B cell (primary cell): Measurements from ENCODE around the gene IRX4. TPM values are rescaled to one million over a fixed set of nuclear protein-coding genes. Genes with fewer than 3 reads are reported as not detected.

Source experiments
- ATAC-seq: fragments of 200-7000 bp; cut with Tn5 transposase; one replicate; pipeline ENCODE4 v1.10.0; 2021; ENCODE audit warnings: low read depth, mild to moderate bottlenecking, moderate number of reproducible peaks, moderate library complexity
- CTCF ChIA-PET: fragments of 350-600 bp; sonication (Branson Sonifier 250); formaldehyde crosslinking; loops from one replicate; lab custom pipeline; 2021; ENCODE audit warnings: antibody characterized with exemption, inconsistent platforms; lab: Charles Lee
- POLR2A ChIA-PET: fragments of 350-600 bp; sonication (Branson Sonifier 250); formaldehyde crosslinking; loops from one replicate; lab custom pipeline; 2021; ENCODE audit warnings: antibody characterized with exemption; lab: Charles Lee
- DNase-seq: peaks from one replicate; pipeline ENCODE4 v3.0.0; 2013
- H2AFZ ChIP-seq: 2 replicates; pipeline ENCODE4 v1.6.1; 2012; ENCODE audit warnings: mild to moderate bottlenecking, low read depth, low read length; ENCODE audit not compliant: insufficient read depth, poor library complexity, severe bottlenecking
- H3K27ac ChIP-seq, 2 donors: 1 replicate in 1 of 2; 2 replicates in 1 of 2; pipeline ENCODE4 v1.5.1; 2012 to 2013; ENCODE audit warnings: low read length in 2 of 2, mild to moderate bottlenecking in 2 of 2, moderate library complexity in 1 of 2
- H3K27me3 ChIP-seq, 4 experiments: fragments of 200-600 bp in 1 of 4; sonication (generic) in 1 of 4; replicated peaks in 1 of 4; 1 replicate in 2 of 4; 2 replicates in 2 of 4; pipeline versions ENCODE4 v1.6.1 to v1.7.0; 2013 to 2016; ENCODE audit warnings: low read length in 3 of 4, mild to moderate bottlenecking in 2 of 4, mixed read lengths in 1 of 4, moderate library complexity in 1 of 4; ENCODE audit not compliant: insufficient read depth in 4 of 4, control insufficient read depth in 3 of 4; ENCODE audit errors: control extremely low read depth in 1 of 4
- H3K36me3 ChIP-seq, 2 experiments: replicated peaks in 1 of 2; 1 replicate in 1 of 2; 2 replicates in 1 of 2; pipeline versions ENCODE4 v1.6.1 to v1.7.1; 2013; ENCODE audit warnings: low read length in 1 of 2; ENCODE audit not compliant: insufficient read depth in 2 of 2, control insufficient read depth in 1 of 2; ENCODE audit errors: control extremely low read depth in 1 of 2, extremely low read depth in 1 of 2
- H3K4me1 ChIP-seq, 2 donors: fragments of 200-600 bp in 1 of 2; sonication (generic) in 1 of 2; 1 replicate in 1 of 2; 2 replicates in 1 of 2; pipeline versions ENCODE4 v1.5.1 to v1.6.1; 2013 to 2017; ENCODE audit warnings: low read length in 2 of 2; ENCODE audit not compliant: control insufficient read depth in 2 of 2, insufficient read depth in 2 of 2
- H3K4me2 ChIP-seq: replicated peaks from 2 replicates; pipeline ENCODE3; 2012; ENCODE audit warnings: mild to moderate bottlenecking, low read depth, low read length; ENCODE audit not compliant: poor library complexity, severe bottlenecking
- H3K4me3 ChIP-seq, 5 experiments: fragments of 200-600 bp in 1 of 5; sonication (generic) in 1 of 5; 1 replicate in 3 of 5; 2 replicates in 2 of 5; pipeline versions ENCODE4 v1.5.1 to v1.7.0; 2011 to 2016; ENCODE audit warnings: low read length in 4 of 5, mild to moderate bottlenecking in 4 of 5, low read depth in 2 of 5, control low read depth in 1 of 5, moderate library complexity in 1 of 5; ENCODE audit not compliant: insufficient read depth in 1 of 5; ENCODE audit errors: control extremely low read depth in 1 of 5, extremely low read depth in 1 of 5
- H3K79me2 ChIP-seq: fragments of 200-600 bp; sonication (generic); one replicate; pipeline ENCODE4 v1.6.0; 2016; ENCODE audit warnings: low read length; ENCODE audit not compliant: control insufficient read depth, insufficient read depth
- H3K9ac ChIP-seq: fragments of 200-600 bp; sonication (generic); 2 replicates; pipeline ENCODE4 v1.6.1; 2017; ENCODE audit warnings: mild to moderate bottlenecking, low read length, moderate library complexity
- H3K9me3 ChIP-seq, 3 donors: one replicate each; pipeline versions ENCODE4 v1.6.1 to v1.7.1; 2013; ENCODE audit warnings: low read length in 2 of 3; ENCODE audit not compliant: control insufficient read depth in 2 of 3, insufficient read depth in 1 of 3; ENCODE audit errors: control extremely low read depth in 1 of 3
- H4K20me1 ChIP-seq: 2 replicates; pipeline ENCODE4 v1.6.0; 2012; ENCODE audit warnings: mild to moderate bottlenecking, low read length; ENCODE audit not compliant: insufficient read depth, control insufficient read depth, poor library complexity, severe bottlenecking
- H3K27ac Mint-ChIP-seq: one replicate; pipeline ENCODE4 v1.8.0; 2021; ENCODE audit warnings: mixed read lengths
- H3K27me3 Mint-ChIP-seq: one replicate; pipeline ENCODE4 v1.8.0; 2021; ENCODE audit warnings: mixed read lengths
- H3K4me1 Mint-ChIP-seq: one replicate; pipeline ENCODE4 v1.8.0; 2021; ENCODE audit warnings: mixed read lengths
- H3K4me3 Mint-ChIP-seq: one replicate; pipeline ENCODE4 v1.8.0; 2021; ENCODE audit warnings: mixed read lengths
- H3K9me3 Mint-ChIP-seq: one replicate; pipeline ENCODE4 v1.8.0; 2022; ENCODE audit warnings: mixed read lengths; ENCODE audit not compliant: insufficient read depth
- EZH2 ChIP-seq: IDR thresholded peaks from 2 replicates; pipeline ENCODE4 v1.6.1; 2012; ENCODE audit warnings: borderline replicate concordance, low read depth, mild to moderate bottlenecking, moderate library complexity, low read length; ENCODE audit not compliant: insufficient read depth, poor library complexity, severe bottlenecking
- WGBS: methylation state at CpG from one replicate; pipeline ENCODE4 v1.1.5; 2013; ENCODE audit warnings: missing lambda C conversion rate; ENCODE audit not compliant: insufficient coverage; 5-methylcytosine and 5-hydroxymethylcytosine counted together
- intact Hi-C: fragments of 100-400 bp; cut with micrococcal nuclease; formaldehyde crosslinking; loops from one replicate; pipeline ENCODE4 v1.10.0; 2022
- polyA plus RNA-seq: library from polyadenylated mRNA; depleted of rRNA; stranded (reverse); fragments of >200 nt; gene quantifications from 2 replicates; pipeline ENCODE4 v1.2.3, GENCODE V29; 2012
- total RNA-seq, 2 donors: library from RNA; stranded (reverse); fragments of 120-200 nt in 1 of 2; gene quantifications; 1 replicate in 1 of 2; 2 replicates in 1 of 2; pipeline versions ENCODE4 v1.2.3 to v1.2.4, GENCODE V29; 2013 to 2022
- TF ChIP-seq, protein P1 (sequence below): fragments of 200-600 bp; IDR thresholded peaks from one replicate; pipeline ENCODE4 v1.8.0; 2022; ENCODE audit warnings: antibody characterized with exemption, mild to moderate bottlenecking

The IRX4 gene
- total and polyA plus RNA-seq, 2 donors (not counting 1 experiment from before 2014, with no cell fraction given), result not detected

DNA sequence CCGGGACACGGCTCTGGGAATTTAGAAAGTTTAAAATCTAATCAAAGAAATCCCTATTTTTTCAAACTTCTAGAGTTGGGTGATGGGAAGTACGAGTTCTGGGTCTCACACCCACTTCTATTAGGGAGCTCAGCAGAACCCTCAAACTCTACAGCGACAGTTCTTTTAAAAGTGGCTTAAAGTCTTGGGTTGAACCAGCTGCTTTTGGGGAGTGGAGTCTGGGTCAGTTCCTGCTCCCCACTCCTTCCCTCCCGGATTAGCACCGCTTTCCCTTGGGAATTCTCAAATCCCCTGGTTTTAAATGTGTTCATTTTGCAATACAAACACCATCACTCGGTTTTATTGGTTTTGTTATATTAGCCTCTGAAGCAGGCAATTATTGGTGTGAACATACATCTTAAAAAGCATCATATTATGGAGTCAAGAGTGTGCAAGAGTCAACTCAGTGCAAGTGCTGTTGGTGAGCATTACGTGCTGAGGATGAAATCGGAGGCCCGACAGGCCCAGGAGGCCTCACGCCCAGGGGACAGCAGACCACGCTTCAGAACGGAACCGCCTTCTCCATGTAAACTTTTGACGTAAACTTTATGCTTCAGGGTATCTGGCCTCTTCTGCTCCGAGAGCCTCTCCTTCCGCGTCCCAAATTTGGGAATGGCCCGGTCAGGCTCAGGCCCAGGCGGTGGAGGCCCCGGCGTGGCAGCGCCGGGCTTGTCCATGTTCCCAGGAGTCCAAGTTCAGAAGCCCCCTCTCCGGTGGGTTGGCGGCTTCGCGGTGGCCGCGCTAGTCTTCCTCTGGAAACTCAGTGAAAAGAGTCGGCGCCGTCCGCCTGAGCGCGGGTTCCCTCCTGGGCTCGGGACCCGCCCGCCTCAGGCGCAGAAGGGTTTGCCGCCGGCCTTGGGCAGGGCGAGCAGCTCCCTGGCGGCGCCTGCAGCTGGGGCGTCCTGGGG, 5.3 kb downstream of the IRX4 start:
- Histone ChIP-seq H3K27me3 (peaks cover 0 to 93% (median 57%) of the 10 kb centered on the region in 4 experiments), H3K4me2 (peak overlapping the region; percentile 60), H4K20me1 (no peaks in the 10 kb centered on the region), H3K9ac (no peak overlapping the region), H3K36me3 (no peaks in the 10 kb centered on the region), H3K4me3 (no peak overlapping the region), H2AFZ (no peak overlapping the region), H3K27ac (no peak overlapping the region), H3K4me1 (peaks cover 30 to 40% of the 10 kb centered on the region in 2 donors), H3K9me3 (peaks cover 0 to 64% (median 0%) of the 10 kb centered on the region in 3 donors), H3K79me2 (no peaks in the 10 kb centered on the region)
- intact Hi-C loops, result no loop called here
- no peaks in the 10 kb centered on the region for H3K9me3 Mint-ChIP-seq
- no peak overlapping the region for H3K4me3 Mint-ChIP-seq
- DNase-seq (no peak), ATAC-seq (no peak)
- 16% methylated on average over 39 of the region's 46 CpGs for WGBS
- TF ChIP-seq EZH2, result no peak
- TF ChIP-seq, protein P1, sequence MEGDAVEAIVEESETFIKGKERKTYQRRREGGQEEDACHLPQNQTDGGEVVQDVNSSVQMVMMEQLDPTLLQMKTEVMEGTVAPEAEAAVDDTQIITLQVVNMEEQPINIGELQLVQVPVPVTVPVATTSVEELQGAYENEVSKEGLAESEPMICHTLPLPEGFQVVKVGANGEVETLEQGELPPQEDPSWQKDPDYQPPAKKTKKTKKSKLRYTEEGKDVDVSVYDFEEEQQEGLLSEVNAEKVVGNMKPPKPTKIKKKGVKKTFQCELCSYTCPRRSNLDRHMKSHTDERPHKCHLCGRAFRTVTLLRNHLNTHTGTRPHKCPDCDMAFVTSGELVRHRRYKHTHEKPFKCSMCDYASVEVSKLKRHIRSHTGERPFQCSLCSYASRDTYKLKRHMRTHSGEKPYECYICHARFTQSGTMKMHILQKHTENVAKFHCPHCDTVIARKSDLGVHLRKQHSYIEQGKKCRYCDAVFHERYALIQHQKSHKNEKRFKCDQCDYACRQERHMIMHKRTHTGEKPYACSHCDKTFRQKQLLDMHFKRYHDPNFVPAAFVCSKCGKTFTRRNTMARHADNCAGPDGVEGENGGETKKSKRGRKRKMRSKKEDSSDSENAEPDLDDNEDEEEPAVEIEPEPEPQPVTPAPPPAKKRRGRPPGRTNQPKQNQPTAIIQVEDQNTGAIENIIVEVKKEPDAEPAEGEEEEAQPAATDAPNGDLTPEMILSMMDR, result no peak
- POLR2A ChIA-PET, result no interaction called here
- peaks cover 26% of the 10 kb centered on the region for H3K4me1 Mint-ChIP-seq
- peaks cover 49% of the 10 kb centered on the region for H3K27me3 Mint-ChIP-seq
- CTCF ChIA-PET, result no interaction called here
- H3K27ac Mint-ChIP-seq, result peak overlapping the region; percentile 15

DNA sequence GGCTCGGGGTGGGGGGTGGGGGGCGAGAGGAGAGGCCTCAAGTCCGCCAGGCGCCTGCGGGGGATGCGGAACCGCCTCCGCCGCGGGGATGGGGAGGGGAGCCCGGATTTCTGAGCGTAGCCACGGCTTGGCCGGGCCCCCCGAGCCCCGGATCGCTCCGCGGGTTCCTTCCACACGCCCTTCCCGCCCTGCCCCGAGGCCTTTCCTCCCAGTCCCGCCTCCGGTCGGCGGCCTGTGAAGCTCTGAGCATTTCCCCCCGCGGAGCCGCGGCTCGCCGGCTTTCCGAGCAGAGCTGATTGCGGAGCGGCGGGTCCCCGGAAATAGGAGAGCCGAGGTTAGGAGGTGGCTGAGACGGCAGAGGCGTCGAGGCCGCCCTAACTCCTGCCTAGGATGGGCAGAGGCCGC, 6.1 kb downstream of the IRX4 start:
- Histone ChIP-seq H3K36me3 (no peaks in the 10 kb centered on the region), H3K27me3 (peaks cover 0 to 93% (median 56%) of the 10 kb centered on the region in 4 experiments), H4K20me1 (no peaks in the 10 kb centered on the region), H2AFZ (no peak overlapping the region), H3K79me2 (no peaks in the 10 kb centered on the region), H3K4me1 (peaks cover 26 to 35% of the 10 kb centered on the region in 2 donors), H3K9ac (no peak overlapping the region), H3K4me3 (no peak overlapping the region), H3K4me2 (peak overlapping the region; percentile 60), H3K9me3 (peaks cover 0 to 60% (median 0%) of the 10 kb centered on the region in 3 donors), H3K27ac (no peak overlapping the region)
- ChIA-PET POLR2A (no interaction called here), CTCF (no interaction called here)
- no peak overlapping the region for H3K4me3 Mint-ChIP-seq
- peaks cover 26% of the 10 kb centered on the region for H3K4me1 Mint-ChIP-seq
- DNase-seq (no peak), ATAC-seq (no peak)
- WGBS, result 4% methylated on average over 42 of the region's 43 CpGs
- intact Hi-C loops, result no loop called here
- peaks cover 53% of the 10 kb centered on the region for H3K27me3 Mint-ChIP-seq
- no peak for TF ChIP-seq EZH2
- TF ChIP-seq, protein P1, result no peak
- H3K9me3 Mint-ChIP-seq, result no peaks in the 10 kb centered on the region
- no peak overlapping the region for H3K27ac Mint-ChIP-seq
